Rectal smooth muscle tissue (tissue), 1 donor: ENCODE results near the gene SMAD6.

Experiments used
- H3K27ac ChIP-seq: one replicate; pipeline ENCODE4 v1.7.0; 2013; ENCODE audit warnings: low read depth, low read length, inconsistent platforms
- H3K27me3 ChIP-seq: one replicate; pipeline ENCODE4 v1.7.0; 2013; ENCODE audit warnings: low read length; ENCODE audit not compliant: control insufficient read depth, insufficient read depth
- H3K36me3 ChIP-seq: one replicate; pipeline ENCODE4 v1.7.0; 2013; ENCODE audit warnings: low read length; ENCODE audit not compliant: control insufficient read depth, insufficient read depth
- H3K4me1 ChIP-seq: one replicate; pipeline ENCODE4 v1.7.0; 2013; ENCODE audit warnings: low read length; ENCODE audit not compliant: control insufficient read depth, insufficient read depth
- H3K4me3 ChIP-seq: one replicate; pipeline ENCODE4 v1.7.0; 2013; ENCODE audit warnings: low read length
- H3K9ac ChIP-seq: one replicate; pipeline ENCODE4 v1.7.0; 2013; ENCODE audit warnings: low read length

The SMAD6 gene

GRCh38 chr15:66698971-66699370, 3.1 kb upstream of the SMAD6 start:
- Histone ChIP-seq H3K4me1 (no peaks in the 10 kb centered on the region), H3K36me3 (no peaks in the 10 kb centered on the region), H3K27me3 (no peaks in the 10 kb centered on the region), H3K9ac (no peak overlapping the region), H3K27ac (no peak overlapping the region), H3K4me3 (no peak overlapping the region)

- H3K36me3 ChIP-seq: no peaks in the 10 kb centered on the region
- peak overlapping the region; percentile 55 for H3K4me3 ChIP-seq
- H3K27ac ChIP-seq: peak overlapping the region; percentile 48
- H3K9ac ChIP-seq: peak overlapping the region; percentile 24
- no peaks in the 10 kb centered on the region for H3K4me1 ChIP-seq
- no peaks in the 10 kb centered on the region for H3K27me3 ChIP-seq
Observed at GRCh38 chr15:66700412-66700801, 1.6 kb upstream of the SMAD6 start.

GRCh38 chr15:66700802-66701421, 1.1 kb upstream of the SMAD6 start:
- Histone ChIP-seq H3K4me3 (peak overlapping the region; percentile 81), H3K27ac (peak overlapping the region; percentile 67), H3K4me1 (no peaks in the 10 kb centered on the region), H3K27me3 (no peaks in the 10 kb centered on the region), H3K9ac (no peak overlapping the region), H3K36me3 (no peaks in the 10 kb centered on the region)

GRCh38 chr15:66701422-66702034, 508 bp upstream of the SMAD6 start:
- H3K4me1 ChIP-seq: peaks cover 1% of the 10 kb centered on the region

GRCh38 chr15:66702787-66703539, 927 bp downstream of the SMAD6 start:
- Histone ChIP-seq H3K4me3 (peak overlapping the region; percentile 81), H3K36me3 (no peaks in the 10 kb centered on the region), H3K9ac (no peak overlapping the region), H3K27me3 (no peaks in the 10 kb centered on the region), H3K27ac (peak overlapping the region; percentile 67), H3K4me1 (peaks cover 7% of the 10 kb centered on the region)

More at GRCh38 chr15:66701422-66702034, 508 bp upstream of the SMAD6 start:
- H3K27ac ChIP-seq: peak overlapping the region; percentile 67
- H3K9ac ChIP-seq: peak overlapping the region; percentile 0
- H3K4me3 ChIP-seq: peak overlapping the region; percentile 81
- no peaks in the 10 kb centered on the region for H3K36me3 ChIP-seq
- H3K27me3 ChIP-seq: no peaks in the 10 kb centered on the region

- Histone ChIP-seq H3K4me1 (peaks cover 7% of the 10 kb centered on the region), H3K27me3 (no peaks in the 10 kb centered on the region), H3K27ac (no peak overlapping the region)
Observed at GRCh38 chr15:66703540-66703941, 1.5 kb downstream of the SMAD6 start.

GRCh38 chr15:66704019-66704802, 2.2 kb downstream of the SMAD6 start:
- no peaks in the 10 kb centered on the region for H3K36me3 ChIP-seq
- H3K27ac ChIP-seq: no peak overlapping the region
- H3K27me3 ChIP-seq: no peaks in the 10 kb centered on the region
- H3K9ac ChIP-seq: no peak overlapping the region
- peaks cover 7% of the 10 kb centered on the region for H3K4me1 ChIP-seq
- peak overlapping the region; percentile 81 for H3K4me3 ChIP-seq

More at GRCh38 chr15:66703540-66703941, 1.5 kb downstream of the SMAD6 start:
- Histone ChIP-seq H3K4me3 (peak overlapping the region; percentile 81), H3K9ac (no peak overlapping the region), H3K36me3 (no peaks in the 10 kb centered on the region)

GRCh38 chr15:66704803-66705153, 2.7 kb downstream of the SMAD6 start:
- H3K27ac ChIP-seq: no peak overlapping the region
- H3K9ac ChIP-seq: no peak overlapping the region
- H3K4me3 ChIP-seq: peak overlapping the region; percentile 81
- peaks cover 7% of the 10 kb centered on the region for H3K4me1 ChIP-seq
- H3K27me3 ChIP-seq: no peaks in the 10 kb centered on the region
- no peaks in the 10 kb centered on the region for H3K36me3 ChIP-seq

- H3K27ac ChIP-seq: peak overlapping the region; percentile 78
- H3K27me3 ChIP-seq: no peaks in the 10 kb centered on the region
- peak overlapping the region; percentile 2 for H3K9ac ChIP-seq
- H3K4me1 ChIP-seq: peaks cover 7% of the 10 kb centered on the region
- H3K36me3 ChIP-seq: no peaks in the 10 kb centered on the region
- no peak overlapping the region for H3K4me3 ChIP-seq
Observed at GRCh38 chr15:66705277-66706146, 3.5 kb downstream of the SMAD6 start.

GRCh38 chr15:66706225-66706732, 4.2 kb downstream of the SMAD6 start:
- Histone ChIP-seq H3K4me3 (peak overlapping the region; percentile 17), H3K27ac (peak overlapping the region; percentile 78), H3K4me1 (peaks cover 13% of the 10 kb centered on the region), H3K9ac (no peak overlapping the region), H3K27me3 (no peaks in the 10 kb centered on the region), H3K36me3 (no peaks in the 10 kb centered on the region)

- H3K4me3 ChIP-seq: peak overlapping the region; percentile 17
- no peaks in the 10 kb centered on the region for H3K27me3 ChIP-seq
- no peaks in the 10 kb centered on the region for H3K36me3 ChIP-seq
- H3K27ac ChIP-seq: peak overlapping the region; percentile 78
- H3K4me1 ChIP-seq: peaks cover 17% of the 10 kb centered on the region
- H3K9ac ChIP-seq: no peak overlapping the region
Observed at GRCh38 chr15:66706840-66707239, 4.8 kb downstream of the SMAD6 start.
